Activated T-cell treated with anti-CD3 and anti-CD28 coated beads, Interleukin-2, amount 50 U/mL, for 48 hours (primary cell): ENCODE results near the gene SOX21.

Experiments used
- DNase-seq, 2 experiments: peaks; one replicate each; pipeline ENCODE4 v3.0.0-alpha.2; 2020

SOX21 gene

GRCh38 chr13:94708031-94708859 lies 4.1 kb downstream of the SOX21 start:
- DNase-seq, result peak; percentile 33

DNA sequence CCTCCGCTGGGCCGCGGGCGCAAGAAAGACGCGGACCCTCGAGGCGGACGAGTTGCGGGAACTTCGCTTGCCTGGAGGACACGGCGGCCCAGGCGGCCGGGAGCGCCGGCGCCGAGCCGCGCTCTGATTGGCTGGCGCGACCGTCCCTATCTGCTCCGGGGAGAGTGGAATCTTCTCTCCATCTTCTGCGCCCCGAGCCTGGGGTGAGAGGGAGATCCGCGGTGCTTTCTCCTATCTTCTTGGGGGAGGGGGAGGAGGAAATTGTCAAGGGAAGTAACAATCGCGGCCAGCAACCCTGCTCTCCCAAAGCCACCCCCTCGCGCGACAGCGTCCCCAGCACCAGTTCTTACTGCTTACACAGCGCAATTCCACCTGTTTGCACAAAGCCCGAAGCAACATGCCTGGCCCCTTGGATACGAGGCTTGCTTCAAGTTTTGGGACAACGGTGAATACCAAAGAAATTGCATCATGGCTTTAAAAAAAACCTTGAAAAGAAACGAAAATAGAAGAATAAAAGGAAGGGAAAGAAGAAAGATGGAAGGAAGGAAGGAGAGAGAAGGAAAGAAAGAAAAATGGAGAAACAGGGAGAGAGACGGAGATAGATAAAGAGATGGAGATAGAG lies 4.8 kb downstream of the SOX21 start:
- DNase-seq, result peak in 1 of 2 experiments; percentile 29

DNA sequence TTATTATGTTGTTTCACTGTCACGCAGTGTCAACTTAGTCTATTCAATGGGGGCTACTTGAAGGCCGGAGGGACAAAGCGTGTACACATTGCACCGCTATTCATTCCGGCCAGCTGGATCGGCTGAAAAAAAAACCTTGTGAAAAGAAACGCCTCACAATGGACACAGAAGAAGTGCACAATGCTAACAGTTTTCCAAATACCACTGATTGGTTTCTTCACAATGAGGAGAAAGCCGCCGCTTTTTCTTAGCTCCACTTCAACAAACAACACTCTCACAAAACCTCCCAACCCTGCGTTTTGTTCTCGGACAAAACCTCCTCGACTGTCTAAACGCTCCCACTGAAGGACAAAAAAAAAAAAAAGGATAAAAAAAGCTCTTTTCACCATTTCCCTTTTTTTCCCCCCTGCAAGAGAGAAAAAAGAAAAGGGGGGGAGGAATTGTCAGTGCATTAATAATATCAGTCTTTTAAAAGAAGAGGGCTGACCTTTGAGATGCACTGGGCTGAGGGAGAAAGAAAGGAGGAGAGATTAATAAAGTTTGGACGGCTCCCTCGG lies 5.4 kb downstream of the SOX21 start:
- DNase-seq, result no peak

DNA sequence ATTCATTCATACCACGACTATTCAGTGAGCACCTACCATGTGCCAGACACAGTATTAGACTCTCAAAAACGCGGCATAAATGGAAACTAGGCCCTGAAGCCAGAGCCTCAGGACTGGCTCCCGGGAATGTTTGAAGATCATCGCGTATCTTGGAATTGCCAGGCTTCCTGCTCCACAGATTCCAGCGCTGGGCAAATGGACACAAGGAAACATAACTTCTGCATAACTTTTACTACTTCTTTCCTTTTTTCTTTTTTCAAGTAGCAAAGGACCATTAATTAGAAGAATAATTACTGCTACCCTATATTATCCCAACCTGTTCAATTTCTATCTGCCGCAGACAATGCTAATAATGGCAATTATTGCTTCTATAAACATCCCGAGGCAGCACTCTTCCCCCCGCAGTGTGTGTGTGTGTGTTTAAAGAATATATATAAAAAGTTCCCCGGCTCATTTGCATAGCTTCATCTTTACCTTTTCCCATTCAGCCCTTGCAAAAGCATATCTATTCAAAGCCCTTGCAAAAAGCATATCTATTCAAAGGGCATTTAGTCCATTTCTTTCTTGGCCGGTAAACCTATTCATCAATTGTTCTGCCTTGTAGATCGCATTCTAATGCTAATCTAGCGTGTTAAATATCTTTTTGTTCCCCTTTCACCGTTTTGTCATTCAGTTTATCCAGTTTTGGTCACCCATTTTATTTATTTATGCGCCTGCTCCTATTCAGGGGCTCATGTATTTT lies 6.1 kb downstream of the SOX21 start:
- no peak for DNase-seq

- peak; percentile 25 to 29 for DNase-seq
These were observed 7.0 kb downstream of the SOX21 start for GRCh38 chr13:94705081-94706030.

GRCh38 chr13:94704377-94705080 lies 7.8 kb downstream of the SOX21 start:
- peak in 1 of 2 experiments; percentile 18 for DNase-seq

DNA sequence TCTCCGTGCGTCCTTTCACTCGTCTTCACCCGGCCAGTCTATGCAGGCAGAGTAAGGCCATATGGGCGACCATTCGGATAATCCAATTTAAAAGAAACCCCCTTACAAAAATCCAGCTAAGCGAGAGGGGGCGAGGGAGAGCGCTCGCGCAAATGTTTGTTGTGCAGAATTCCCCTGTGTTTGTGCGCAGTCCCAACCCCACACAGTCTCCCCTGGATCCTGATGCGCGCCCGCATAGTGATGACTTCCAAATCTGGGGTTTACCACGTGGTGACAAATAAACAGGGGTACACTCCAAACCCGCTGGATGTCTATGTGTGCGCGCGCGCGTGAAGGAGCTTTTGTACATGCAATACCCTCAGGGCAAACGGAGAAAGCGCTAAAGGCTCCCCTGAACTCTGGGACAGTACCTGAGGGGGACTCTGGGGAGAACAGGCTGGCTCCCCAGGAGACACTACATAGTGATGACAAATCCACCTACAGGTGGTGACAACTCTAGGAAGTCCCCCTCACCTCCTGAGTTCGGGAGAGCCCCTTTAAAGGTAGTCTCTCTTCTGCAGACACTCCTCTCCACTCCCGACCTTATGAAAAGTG lies 8.5 kb downstream of the SOX21 start:
- peak; percentile 24 for DNase-seq

GRCh38 chr13:94703271-94703670 lies 9.1 kb downstream of the SOX21 start:
- no peak for DNase-seq

DNA sequence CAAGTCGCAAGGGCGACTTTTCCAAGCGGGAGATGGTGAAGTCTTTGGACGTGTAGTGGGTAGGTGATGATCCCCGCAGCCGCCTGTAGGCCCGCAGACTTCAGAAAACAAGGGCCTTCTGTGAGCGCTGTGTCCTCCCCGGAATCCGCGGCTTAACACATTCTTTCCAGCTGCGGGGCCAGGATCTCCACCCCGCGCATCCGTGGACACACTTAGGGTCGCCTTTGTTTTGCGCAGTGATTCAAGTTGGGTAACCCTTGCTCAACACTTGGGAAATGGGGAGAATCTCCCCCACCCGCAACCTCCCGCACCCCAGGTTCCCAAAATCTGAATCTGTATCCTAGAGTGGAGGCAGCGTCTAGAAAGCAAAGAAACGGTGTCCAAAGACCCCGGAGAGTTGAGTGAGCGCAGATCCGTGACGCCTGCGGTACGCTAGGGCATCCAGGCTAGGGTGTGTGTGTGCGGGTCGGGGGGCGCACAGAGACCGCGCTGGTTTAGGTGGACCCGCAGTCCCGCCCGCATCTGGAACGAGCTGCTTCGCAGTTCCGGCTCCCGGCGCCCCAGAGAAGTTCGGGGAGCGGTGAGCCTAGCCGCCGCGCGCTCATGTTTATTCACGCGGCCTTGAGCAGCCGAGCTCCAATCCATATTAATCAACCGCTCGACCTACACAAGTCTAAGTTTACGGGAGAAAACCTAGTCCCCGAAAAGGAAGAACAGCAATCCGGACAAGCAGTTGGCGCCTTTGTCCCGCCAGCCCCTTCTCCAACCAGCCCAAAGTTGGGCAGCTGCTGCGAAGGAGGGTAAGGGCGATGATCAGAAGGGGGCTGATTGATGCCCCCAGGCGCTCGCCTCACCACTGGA lies 9.9 kb downstream of the SOX21 start:
- DNase-seq, result peak in 1 of 2 experiments; percentile 25

GRCh38 chr13:94701313-94702180 lies 10.8 kb downstream of the SOX21 start:
- DNase-seq, result peak in 1 of 2 experiments; percentile 16

GRCh38 chr13:94700536-94700935 lies 11.8 kb downstream of the SOX21 start:
- no peak for DNase-seq

DNA sequence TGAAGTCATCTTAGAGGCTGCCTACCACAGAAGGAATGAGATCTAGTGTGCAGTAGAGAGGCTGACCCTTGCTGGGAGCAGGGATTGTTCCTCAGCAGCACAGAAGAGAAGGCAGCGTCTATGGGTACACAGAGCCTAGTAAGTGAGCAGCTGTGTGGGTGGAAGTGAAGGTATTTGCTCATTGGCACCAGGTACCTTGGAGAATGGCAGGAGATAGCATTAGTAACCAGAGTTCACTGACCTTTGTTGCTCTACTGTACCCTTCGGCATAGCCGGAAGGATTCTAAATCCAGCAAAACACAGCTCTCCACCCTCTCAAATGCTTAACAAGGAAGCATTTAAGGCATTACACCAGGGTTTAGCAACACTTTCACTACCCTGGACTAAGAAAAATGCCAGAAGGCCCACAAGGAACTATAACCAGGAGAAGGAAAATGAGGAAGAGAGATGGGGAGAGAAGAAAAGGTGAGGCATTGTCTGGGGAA lies 12.3 kb downstream of the SOX21 start:
- no peak for DNase-seq

GRCh38 chr13:94696171-94696570 lies 16.2 kb downstream of the SOX21 start:
- no peak for DNase-seq

DNA sequence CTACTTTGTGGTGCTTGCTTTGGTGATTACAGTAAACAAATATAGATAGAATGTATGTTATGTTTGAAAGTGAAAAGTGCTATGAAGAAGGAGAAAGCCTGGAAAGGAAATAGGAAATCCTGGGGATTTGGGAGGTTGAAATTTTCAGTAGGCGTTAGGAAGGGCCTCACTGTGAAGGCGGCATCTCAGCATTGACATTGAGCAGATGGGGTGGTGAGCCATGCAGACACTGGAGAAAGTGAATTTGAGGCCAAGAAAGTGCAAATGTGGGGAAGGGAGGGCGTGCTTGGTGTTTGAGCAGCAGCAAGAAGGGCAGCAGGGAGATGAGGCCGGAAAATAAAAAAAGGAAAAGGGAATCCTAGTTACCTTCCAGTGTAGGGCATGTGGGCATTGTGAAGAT lies 20.3 kb downstream of the SOX21 start:
- no peak for DNase-seq

DNA sequence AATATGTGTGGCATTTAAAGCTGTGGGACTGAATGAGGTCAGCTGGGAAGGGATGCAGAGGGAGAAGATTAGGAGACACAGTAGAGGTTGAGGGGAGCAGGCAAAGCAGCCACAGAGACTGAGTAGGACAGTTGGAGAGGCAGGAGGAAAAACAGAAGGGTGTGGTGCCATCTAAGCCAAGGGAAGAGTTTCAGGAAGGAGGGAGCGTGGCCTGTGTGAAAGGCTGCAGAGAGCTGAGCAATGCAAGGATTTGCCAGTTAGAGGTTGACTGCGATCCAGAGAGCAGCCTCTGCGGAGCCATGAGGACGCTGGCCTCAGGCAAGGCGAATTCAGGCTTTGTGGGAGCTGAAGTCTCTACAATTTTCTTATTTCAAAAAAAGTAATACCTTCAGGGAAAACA lies 28.9 kb downstream of the SOX21 start:
- DNase-seq, result no peak

- no peak for DNase-seq
These were observed 30.1 kb downstream of the SOX21 start for GRCh38 chr13:94682229-94682628.

- no peak for DNase-seq
These were observed 32.7 kb downstream of the SOX21 start for GRCh38 chr13:94679614-94680013.

DNA sequence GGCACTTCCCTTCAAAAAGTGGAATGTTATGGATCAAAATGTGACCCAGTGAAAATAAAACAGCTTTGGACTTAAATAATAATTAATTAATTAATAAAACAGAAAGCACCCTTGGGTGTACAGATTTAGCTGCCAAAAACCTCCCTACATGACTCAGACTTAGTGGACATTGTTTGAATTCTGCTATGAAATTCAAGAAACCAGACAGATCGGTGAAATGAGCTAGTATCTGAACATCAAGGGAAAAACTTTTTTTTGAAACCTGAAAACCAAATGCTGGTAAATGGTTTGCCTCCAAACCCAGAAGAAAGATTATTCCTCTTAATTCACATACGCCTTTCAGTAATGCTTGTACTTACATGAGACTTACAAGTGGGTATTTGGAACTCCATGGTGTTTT lies 33.5 kb downstream of the SOX21 start:
- no peak for DNase-seq

GRCh38 chr13:94677799-94678198 lies 34.5 kb downstream of the SOX21 start:
- no peak for DNase-seq
